Panc1 (cell line): ENCODE results near the gene NAT9. TPM values are rescaled to one million over a fixed set of nuclear protein-coding genes. Genes with fewer than 3 reads are reported as not detected.

ENCODE experiments used
- ATAC-seq: fragments of 200-7000 bp; cut with Tn5 transposase; 2 replicates; pipeline ENCODE4 v1.9.1; 2020; ENCODE audit warnings: mild to moderate bottlenecking, moderate library complexity
- BruUV-seq: library from RNA; stranded (reverse); fragments of 400-500 nt; replicated peaks from 2 replicates; lab custom pipeline; 2021; lab: Mats Ljungman, UMichigan
- CTCF ChIA-PET: fragments of 300-600 bp; sonication (Branson Sonifier 250); formaldehyde crosslinking; loops from one replicate; lab custom pipeline; 2022; ENCODE audit warnings: antibody characterized with exemption; lab: Charles Lee
- POLR2A ChIA-PET: fragments of 300-600 bp; sonication (Branson Sonifier 250); formaldehyde crosslinking; loops from one replicate; lab custom pipeline; 2022; ENCODE audit warnings: antibody characterized with exemption; lab: Charles Lee
- DNase-seq: peaks from one replicate; pipeline ENCODE4 v3.0.0-alpha.2; 2010; ENCODE audit warnings: low read depth, low spot score
- H3K27ac ChIP-seq: 2 replicates; pipeline ENCODE4 v1.5.1; 2011; ENCODE audit warnings: mild to moderate bottlenecking, low read length, inconsistent platforms
- H3K27me3 ChIP-seq: fragments of 200-500 bp; sonication (Bioruptor generic); 2 replicates; pipeline ENCODE4 v1.6.0; 2014; ENCODE audit warnings: low read length, inconsistent platforms; ENCODE audit not compliant: control insufficient read depth, insufficient read depth
- H3K36me3 ChIP-seq: fragments of 200-500 bp; sonication (Bioruptor generic); 2 replicates; pipeline ENCODE4 v1.5.1; 2014; ENCODE audit warnings: inconsistent platforms, mild to moderate bottlenecking, low read length, moderate library complexity; ENCODE audit not compliant: control insufficient read depth, insufficient read depth
- H3K4me1 ChIP-seq: 2 replicates; pipeline ENCODE4 v1.5.1; 2011; ENCODE audit warnings: inconsistent platforms, mild to moderate bottlenecking, low read length, moderate library complexity; ENCODE audit not compliant: control insufficient read depth, insufficient read depth
- H3K4me3 ChIP-seq, 2 experiments: 2 replicates each; pipeline ENCODE4 v1.5.1; 2011 to 2012; ENCODE audit warnings: low read depth in 2 of 2, low read length in 2 of 2, mild to moderate bottlenecking in 2 of 2, inconsistent platforms in 1 of 2, moderate library complexity in 1 of 2
- H3K9me3 ChIP-seq: fragments of 200-500 bp; sonication (Bioruptor generic); 2 replicates; pipeline ENCODE4 v1.5.1; 2014; ENCODE audit warnings: low read depth, mild to moderate bottlenecking, inconsistent platforms, low read length, moderate library complexity; ENCODE audit not compliant: control insufficient read depth, insufficient read depth
- CTCF ChIP-seq: fragments of 450-650 bp; IDR thresholded peaks from 2 replicates; pipeline ENCODE4 v1.5.1; 2017; ENCODE audit warnings: mild to moderate bottlenecking
- POLR2AphosphoS5 ChIP-seq: IDR thresholded peaks from 2 replicates; pipeline ENCODE4 v1.6.1; 2012; ENCODE audit warnings: mild to moderate bottlenecking, low read depth, low read length, moderate library complexity
- REST ChIP-seq, 2 experiments: IDR thresholded peaks; 2 replicates each; pipeline ENCODE4 v1.6.1; 2011 to 2012; ENCODE audit warnings: low read depth in 2 of 2, control low read depth in 1 of 2, low read length in 1 of 2, mild to moderate bottlenecking in 1 of 2, moderate library complexity in 1 of 2; ENCODE audit not compliant: insufficient read depth in 1 of 2
- SIN3A ChIP-seq: IDR thresholded peaks from 2 replicates; pipeline ENCODE4 v1.6.1; 2012; ENCODE audit warnings: low read depth, mild to moderate bottlenecking, low read length, moderate library complexity, borderline replicate concordance; ENCODE audit not compliant: insufficient read depth
- TCF7L2 ChIP-seq: IDR thresholded peaks from 2 replicates; pipeline ENCODE4 v1.6.1; 2011; ENCODE audit warnings: mild to moderate bottlenecking, low read depth, low read length, inconsistent platforms
- in situ Hi-C: cut with HindIII; loops from 2 replicates; pipeline ENCODE4 v1.10.0; 2016; ENCODE audit warnings: low sequenced_read_pairs, low pct_unique_long_range_greater_than_20kb
- intact Hi-C: fragments of 100-400 bp; cut with micrococcal nuclease; formaldehyde crosslinking; loops from one replicate; pipeline ENCODE4 v1.10.0; 2022; ENCODE audit not compliant: unreplicated experiment
- total RNA-seq: library from RNA; stranded (reverse); gene quantifications from one replicate; pipeline ENCODE4 v1.2.1, GENCODE V29; 2021; ENCODE audit not compliant: unreplicated experiment

Gene NAT9
- total RNA-seq, 1 experiment from 2014 or later: 90.1 TPM

- no peaks in the 10 kb centered on the region for H3K9me3 ChIP-seq
- CTCF ChIA-PET: no interaction called here
- no peak for ATAC-seq
- in situ Hi-C loops (no loop called here), intact Hi-C loops (no loop called here)
- TF ChIP-seq SIN3A: no peak
- no peak for TF ChIP-seq TCF7L2
- TF ChIP-seq POLR2AphosphoS5: no peak
- no peak for TF ChIP-seq REST (IDR thresholded peaks at IDR 0.05; ENCODE audit: insufficient read depth in 1 of 2, low read depth in 2 of 2, low read length in 1 of 2)
- no peak for TF ChIP-seq CTCF
- no peaks in the 10 kb centered on the region for H3K36me3 ChIP-seq
- H3K4me3 ChIP-seq: no peak overlapping the region
- POLR2A ChIA-PET: no interaction called here
- no TSS peak for BruUV-seq
- peaks cover 7% of the 10 kb centered on the region for H3K4me1 ChIP-seq
- 0 out of 2 replicates have a peak, but pooled peaks cover 3% of the 10 kb centered on the region for H3K27me3 ChIP-seq
- no peak overlapping the region for H3K27ac ChIP-seq
- no peak for DNase-seq
Observed at GRCh38 chr17:74733365-74734122, 42.6 kb downstream of the NAT9 start.

- in situ Hi-C loops (no loop called here), intact Hi-C loops (no loop called here)
- Histone ChIP-seq H3K4me1 (no peaks in the 10 kb centered on the region), H3K4me3 (no peak overlapping the region), H3K27me3 (no peaks in the 10 kb centered on the region), H3K9me3 (no peaks in the 10 kb centered on the region), H3K27ac (no peak overlapping the region), H3K36me3 (no peaks in the 10 kb centered on the region)
- POLR2A ChIA-PET: no interaction called here
- no TSS peak for BruUV-seq
- TF ChIP-seq SIN3A (no peak), POLR2AphosphoS5 (no peak), REST (IDR thresholded peaks at IDR 0.05; ENCODE audit: insufficient read depth in 1 of 2, low read depth in 2 of 2, low read length in 1 of 2) (no peak), CTCF (no peak), TCF7L2 (no peak)
- DNase-seq: no peak
- no peak for ATAC-seq
- CTCF ChIA-PET: no interaction called here
Observed at GRCh38 chr17:74732042-74732867, 43.9 kb downstream of the NAT9 start.
